GM18502 (cell line): Measurements from ENCODE around the gene WDR1.

ENCODE experiments used
- ATAC-seq: cut with Tn5 transposase; IDR thresholded peaks from one replicate; pipeline ENCODE4 v1.9.1; 2021; ENCODE audit warnings: mild to moderate bottlenecking; ENCODE audit not compliant: unreplicated experiment, poor library complexity

The WDR1 gene

GRCh38 chr4:10051517-10052135 is 65.0 kb downstream of the WDR1 start:
- ATAC-seq = no peak

GRCh38 chr4:10050721-10051120 is 65.9 kb downstream of the WDR1 start:
- no peak for ATAC-seq

- ATAC-seq = no peak
Observed at GRCh38 chr4:10050261-10050661, 66.3 kb downstream of the WDR1 start.

- no peak for ATAC-seq
Observed at GRCh38 chr4:10048941-10049697, 67.5 kb downstream of the WDR1 start.

GRCh38 chr4:10047967-10048366 is 68.6 kb downstream of the WDR1 start:
- no peak for ATAC-seq

GRCh38 chr4:10046471-10046870 is 70.1 kb downstream of the WDR1 start:
- no peak for ATAC-seq

- no peak for ATAC-seq
Observed at GRCh38 chr4:10045481-10045880, 71.1 kb downstream of the WDR1 start.

- ATAC-seq = no peak
Observed at GRCh38 chr4:10041036-10041435, 75.6 kb downstream of the WDR1 start.

GRCh38 chr4:10040049-10040892 is 76.3 kb downstream of the WDR1 start:
- ATAC-seq = peak; percentile 60

- ATAC-seq = no peak
Observed at GRCh38 chr4:10036807-10037342, 79.7 kb downstream of the WDR1 start.

- ATAC-seq = no peak
Observed at GRCh38 chr4:10035130-10035529, 81.5 kb downstream of the WDR1 start.

GRCh38 chr4:10034612-10035104 is 81.9 kb downstream of the WDR1 start:
- ATAC-seq = no peak

- ATAC-seq = no peak
Observed at GRCh38 chr4:10034136-10034535, 82.5 kb downstream of the WDR1 start.

GRCh38 chr4:10033191-10033881 is 83.3 kb downstream of the WDR1 start:
- no peak for ATAC-seq

GRCh38 chr4:10032625-10033024 is 84.0 kb downstream of the WDR1 start:
- ATAC-seq = no peak

GRCh38 chr4:10031668-10032590 is 84.7 kb downstream of the WDR1 start:
- no peak for ATAC-seq

- no peak for ATAC-seq
Observed at GRCh38 chr4:10030972-10031667, 85.5 kb downstream of the WDR1 start.

GRCh38 chr4:10029403-10029802 is 87.2 kb downstream of the WDR1 start:
- ATAC-seq = no peak

- no peak for ATAC-seq
Observed at GRCh38 chr4:10028910-10029309, 87.7 kb downstream of the WDR1 start.
